IPS-18c (cell line): ENCODE measurements around the gene SUGP1.
A peak's percentile ranks its signal among the peaks of the same experiment; 100 is the strongest.
"Not testable (repeated sequence)": the region's sequence is repeated elsewhere in the genome, so short reads cannot be mapped to it uniquely, and the experiment has no call there.

Experiments
- H3K4me3 ChIP-seq: 2 replicates; pipeline ENCODE4 v1.7.0; 2013; ENCODE audit warnings: low read depth, mild to moderate bottlenecking, low read length, moderate library complexity; ENCODE audit not compliant: insufficient read depth
- H3K9me3 ChIP-seq: one replicate; pipeline ENCODE4 v1.6.1; 2013; ENCODE audit warnings: mild to moderate bottlenecking, low read length, moderate library complexity; ENCODE audit not compliant: control insufficient read depth, insufficient read depth

Gene SUGP1

GRCh38 chr19:19320361-19321140 is at the start of gene SUGP1, which contains the start of gene MAU2:
SUGP1 (minus strand) TSS chr19:19320509; CDS start chr19:19320496, 13 bp downstream.
MAU2 (plus strand) TSS chr19:19320829; CDS start chr19:19320860, 31 bp downstream.
- peaks cover 2% of the 10 kb centered on the region for H3K9me3 ChIP-seq
- peak within 1 kb of the TSS; percentile 96 for H3K4me3 ChIP-seq

GRCh38 chr19:19368087-19368486 is 47.8 kb upstream of the SUGP1 start:
- no peaks in the 10 kb centered on the region for H3K9me3 ChIP-seq
- H3K4me3 ChIP-seq = no peak overlapping the region

- no peaks in the 10 kb centered on the region for H3K9me3 ChIP-seq
- no peak overlapping the region for H3K4me3 ChIP-seq
Measured at GRCh38 chr19:19366434-19367396, 46.4 kb upstream of the SUGP1 start.

- no peaks in the 10 kb centered on the region for H3K9me3 ChIP-seq
- H3K4me3 ChIP-seq = no peak overlapping the region
Measured at GRCh38 chr19:19362075-19362474, 41.8 kb upstream of the SUGP1 start.

GRCh38 chr19:19361075-19361594 is 40.8 kb upstream of the SUGP1 start:
- H3K4me3 ChIP-seq = no peak overlapping the region

GRCh38 chr19:19356901-19357566 is 36.7 kb upstream of the SUGP1 start:
- Histone ChIP-seq H3K9me3 (no peaks in the 10 kb centered on the region), H3K4me3 (no peak overlapping the region)

More at GRCh38 chr19:19361075-19361594, 40.8 kb upstream of the SUGP1 start:
- H3K9me3 ChIP-seq = no peaks in the 10 kb centered on the region

GRCh38 chr19:19356500-19356899 is 36.2 kb upstream of the SUGP1 start:
- Histone ChIP-seq H3K4me3 (no peak overlapping the region), H3K9me3 (no peaks in the 10 kb centered on the region)

- H3K4me3 ChIP-seq = no peak overlapping the region
Measured at GRCh38 chr19:19355606-19356139, 35.4 kb upstream of the SUGP1 start.

GRCh38 chr19:19354932-19355331 is 34.6 kb upstream of the SUGP1 start:
- H3K4me3 ChIP-seq = no peak overlapping the region
- H3K9me3 ChIP-seq = no peaks in the 10 kb centered on the region

More at GRCh38 chr19:19355606-19356139, 35.4 kb upstream of the SUGP1 start:
- H3K9me3 ChIP-seq = no peaks in the 10 kb centered on the region

- no peaks in the 10 kb centered on the region for H3K9me3 ChIP-seq
- H3K4me3 ChIP-seq = no peak overlapping the region
Measured at GRCh38 chr19:19354007-19354406, 33.7 kb upstream of the SUGP1 start.

GRCh38 chr19:19352823-19353222 is 32.5 kb upstream of the SUGP1 start:
- no peak overlapping the region for H3K4me3 ChIP-seq
- H3K9me3 ChIP-seq = no peaks in the 10 kb centered on the region

- H3K9me3 ChIP-seq, H3K4me3 ChIP-seq: not testable (repeated sequence)
Measured at GRCh38 chr19:19350756-19351155, 30.4 kb upstream of the SUGP1 start.

- no peaks in the 10 kb centered on the region for H3K9me3 ChIP-seq
- no peak overlapping the region for H3K4me3 ChIP-seq
Measured at GRCh38 chr19:19349365-19349764, 29.1 kb upstream of the SUGP1 start.

GRCh38 chr19:19348266-19348665 is 28.0 kb upstream of the SUGP1 start:
- Histone ChIP-seq H3K9me3 (no peaks in the 10 kb centered on the region), H3K4me3 (no peak overlapping the region)

- H3K9me3 ChIP-seq = no peaks in the 10 kb centered on the region
Measured at GRCh38 chr19:19347401-19348110, 27.2 kb upstream of the SUGP1 start.

GRCh38 chr19:19345970-19346369 is 25.7 kb upstream of the SUGP1 start:
- Histone ChIP-seq H3K4me3 (no peak overlapping the region), H3K9me3 (no peaks in the 10 kb centered on the region)

More at GRCh38 chr19:19347401-19348110, 27.2 kb upstream of the SUGP1 start:
- H3K4me3 ChIP-seq = no peak overlapping the region
